Endothelial cell of umbilical vein (primary cell): Measurements from ENCODE around the gene SIPA1L3. TPM values are rescaled to one million over a fixed set of nuclear protein-coding genes. Genes with fewer than 3 reads are reported as not detected.

Source experiments
- BruUV-seq: library from RNA; stranded (reverse); fragments of 400-500 nt; replicated peaks from 2 replicates; lab custom pipeline; 2021; lab: Mats Ljungman, UMichigan
- CTCF ChIA-PET: fragments of 300-600, 350-600 bp; sonication (Branson Sonifier 250); formaldehyde crosslinking; loops from one replicate; lab custom pipeline; 2021; ENCODE audit warnings: antibody characterized with exemption, inconsistent platforms; lab: Charles Lee
- POLR2A ChIA-PET: fragments of 300-600, 350-600 bp; sonication (Branson Sonifier 250); formaldehyde crosslinking; loops from one replicate; lab custom pipeline; 2021; ENCODE audit warnings: antibody characterized with exemption, inconsistent platforms; lab: Charles Lee
- DNase-seq: peaks from one replicate; pipeline ENCODE4 v3.0.0-alpha.2; 2011; ENCODE audit warnings: low read depth, low spot score
- FAIRE-seq: peaks from 2 replicates; lab custom pipeline; 2011; peaks lifted over from hg19 to GRCh38; lab: Jason Lieb, UNC
- H2AFZ ChIP-seq: 2 replicates; pipeline ENCODE4 v1.6.0; 2012; ENCODE audit warnings: low read depth, low read length, control low read depth, inconsistent platforms
- H3K27ac ChIP-seq: 2 replicates; pipeline ENCODE4 v1.5.1; 2011; ENCODE audit warnings: low read depth, mild to moderate bottlenecking, control low read depth, low read length, moderate library complexity; ENCODE audit not compliant: insufficient read depth
- H3K27me3 ChIP-seq, 2 experiments: 2 replicates each; pipeline versions ENCODE4 v1.6.0 to v1.6.1; 2011; ENCODE audit warnings: low read length in 2 of 2, mixed read lengths in 1 of 2; ENCODE audit not compliant: control insufficient read depth in 2 of 2, insufficient read depth in 2 of 2
- H3K36me3 ChIP-seq, 2 experiments: 2 replicates in 1 of 2; 3 replicates in 1 of 2; pipeline ENCODE4 v1.5.1; 2011; ENCODE audit warnings: low read length in 2 of 2, mild to moderate bottlenecking in 1 of 2, moderate library complexity in 1 of 2; ENCODE audit not compliant: control insufficient read depth in 2 of 2, insufficient read depth in 2 of 2; ENCODE audit errors: extremely low read depth in 1 of 2
- H3K4me1 ChIP-seq: 3 replicates; pipeline ENCODE4 v1.5.1; 2011; ENCODE audit warnings: mild to moderate bottlenecking, low read length; ENCODE audit not compliant: control insufficient read depth, insufficient read depth; ENCODE audit errors: extremely low read depth
- H3K4me2 ChIP-seq: 2 replicates; pipeline ENCODE4 v1.6.1; 2011; ENCODE audit warnings: low read length, control low read depth, mixed read lengths; ENCODE audit not compliant: insufficient read depth
- H3K4me3 ChIP-seq, 3 experiments: fragments of 200-600 bp in 1 of 3; sonication (generic), shearing (Covaris generic) in 1 of 3; replicated peaks in 1 of 3; 2 replicates each; pipeline ENCODE4 v1.5.1; 2011 to 2016; ENCODE audit warnings: control low read depth in 3 of 3, low read length in 3 of 3, mild to moderate bottlenecking in 2 of 3, inconsistent platforms in 1 of 3, low read depth in 1 of 3, moderate library complexity in 1 of 3; ENCODE audit not compliant: insufficient read depth in 1 of 3
- H3K79me2 ChIP-seq: 2 replicates; pipeline ENCODE4 v1.6.0; 2012; ENCODE audit warnings: low read length, inconsistent platforms; ENCODE audit not compliant: control insufficient read depth, insufficient read depth
- H3K9ac ChIP-seq: replicated peaks from 2 replicates; pipeline ENCODE3; 2011; ENCODE audit warnings: low read length, control low read depth; ENCODE audit not compliant: insufficient read depth; ENCODE audit errors: extremely low read depth
- H3K9me1 ChIP-seq: replicated peaks from 3 replicates; pipeline ENCODE4 v1.6.0; 2011; ENCODE audit warnings: mild to moderate bottlenecking, low read length; ENCODE audit not compliant: control insufficient read depth, insufficient read depth; ENCODE audit errors: extremely low read depth
- H3K9me3 ChIP-seq: replicated peaks from 2 replicates; pipeline ENCODE4 v1.5.1; 2012; ENCODE audit warnings: low read length, inconsistent platforms; ENCODE audit not compliant: control insufficient read depth, insufficient read depth
- H4K20me1 ChIP-seq: replicated peaks from 2 replicates; pipeline ENCODE3; 2011; ENCODE audit warnings: mild to moderate bottlenecking, low read length; ENCODE audit not compliant: control insufficient read depth, insufficient read depth; ENCODE audit errors: extremely low read depth
- CTCF ChIP-seq, 2 donors: IDR thresholded peaks; 1 replicate in 1 of 2; 2 replicates in 1 of 2; pipeline ENCODE4 v1.5.1; 2011; ENCODE audit warnings: low read length in 2 of 2, mild to moderate bottlenecking in 2 of 2, moderate library complexity in 2 of 2, control low read depth in 1 of 2, inconsistent platforms in 1 of 2, low read depth in 1 of 2; ENCODE audit not compliant: insufficient read depth in 1 of 2; ENCODE audit errors: extremely low read depth in 1 of 2
- EZH2 ChIP-seq: IDR thresholded peaks from 2 replicates; pipeline ENCODE4 v1.6.1; 2012; ENCODE audit warnings: borderline replicate concordance, low read depth, mild to moderate bottlenecking, moderate library complexity, low read length, inconsistent platforms; ENCODE audit not compliant: severe bottlenecking
- FOS ChIP-seq: IDR thresholded peaks from 2 replicates; pipeline ENCODE4 v1.6.1; 2011; ENCODE audit warnings: mild to moderate bottlenecking, low read length, moderate library complexity, borderline replicate concordance; ENCODE audit not compliant: insufficient read depth
- GATA2 ChIP-seq: IDR thresholded peaks from 2 replicates; pipeline ENCODE4 v1.7.0; 2011; ENCODE audit warnings: low read depth, mild to moderate bottlenecking, moderate library complexity, mixed read lengths, low read length; ENCODE audit not compliant: insufficient read length, insufficient read depth
- JUN ChIP-seq: IDR thresholded peaks from 2 replicates; pipeline ENCODE4 v1.6.1; 2011; ENCODE audit warnings: borderline replicate concordance, low read depth; ENCODE audit not compliant: insufficient read length, insufficient read depth
- MAX ChIP-seq: IDR thresholded peaks from 2 replicates; pipeline ENCODE4 v1.6.1; 2011; ENCODE audit not compliant: insufficient read depth, insufficient read length
- MYC ChIP-seq: IDR thresholded peaks from one replicate; pipeline ENCODE4 v1.6.1; 2011; ENCODE audit warnings: mild to moderate bottlenecking, low read depth, low read length
- POLR2A ChIP-seq: IDR thresholded peaks from 2 replicates; pipeline ENCODE4 v1.6.1; 2012; ENCODE audit warnings: low read depth, mild to moderate bottlenecking, control low read depth, low read length
- POLR2AphosphoS5 ChIP-seq: IDR thresholded peaks from 2 replicates; pipeline ENCODE4 v1.6.1; 2012; ENCODE audit warnings: low read depth, mild to moderate bottlenecking, control low read depth, low read length, moderate library complexity; ENCODE audit not compliant: insufficient read depth
- dilution Hi-C: fragments of 300-500 bp; cut with MboI; formaldehyde crosslinking; loops from one replicate; pipeline ENCODE4 v1.15.0; 2019; ENCODE audit warnings: low sequenced_read_pairs; ENCODE audit not compliant: extremely low pct_ligation_motif_present
- intact Hi-C: fragments of 100-400 bp; cut with micrococcal nuclease; formaldehyde crosslinking; loops from one replicate; pipeline ENCODE4 v1.10.0; 2022
- polyA plus RNA-seq, 4 experiments: library from polyadenylated mRNA; depleted of rRNA in 3 of 4; stranded (reverse) in 3 of 4; unstranded in 1 of 4; fragments of >200 nt; gene quantifications; 2 replicates each; pipeline versions ENCODE4 v1.2.1 to v1.2.3, GENCODE V29; 2011 to 2012; ENCODE audit warnings: missing spikeins in 1 of 4
- total RNA-seq: library from RNA; stranded (reverse); gene quantifications from 2 replicates; pipeline ENCODE4 v1.2.3, GENCODE V29; 2021

The SIPA1L3 gene
- total and polyA plus RNA-seq, 2 donors (not counting 3 experiments of a cell fraction or from before 2014, with no cell fraction given), result 14.2 to 47.2 TPM

DNA sequence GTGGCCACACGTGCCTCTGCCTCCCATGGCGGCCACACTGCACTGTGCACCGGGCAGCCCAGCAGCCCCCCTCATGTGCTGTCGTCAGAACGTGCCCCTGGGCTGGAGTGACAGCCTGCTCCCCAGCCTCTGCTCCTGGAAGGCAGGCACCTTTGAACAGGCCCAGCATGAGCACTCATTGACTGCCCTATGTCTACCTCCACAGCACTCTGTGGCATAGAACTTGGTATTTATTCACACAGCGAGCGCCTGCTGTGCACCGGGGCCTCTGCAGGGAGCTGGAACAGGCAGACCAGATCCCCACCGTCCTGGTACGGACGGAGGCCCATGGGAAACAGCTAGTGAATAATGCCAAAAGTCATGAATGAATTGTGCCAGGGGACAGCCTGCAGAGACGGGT is 263.3 kb downstream of the SIPA1L3 start:
- ChIA-PET POLR2A (no interaction called here), CTCF (interaction anchor here (1.3 kb wide), 1 partner anchor 269 kb away, joined by 3 read pairs; no protein-coding TSS in a partner anchor)
- Histone ChIP-seq H3K27me3 (no peaks in the 10 kb centered on the region), H3K9me1 (no peaks in the 10 kb centered on the region), H4K20me1 (no peaks in the 10 kb centered on the region), H3K4me1 (no peaks in the 10 kb centered on the region), H3K79me2 (no peaks in the 10 kb centered on the region), H3K4me3 (no peak overlapping the region), H3K9ac (no peak overlapping the region), H3K9me3 (no peaks in the 10 kb centered on the region), H3K36me3 (peaks cover 0 to 4% of the 10 kb centered on the region in 2 experiments), H2AFZ (no peak overlapping the region), H3K4me2 (no peak overlapping the region), H3K27ac (no peak overlapping the region)
- DNase-seq (no peak), FAIRE-seq (no peak)
- no peak for TF ChIP-seq MAX
- TF ChIP-seq POLR2A, result no peak
- no peak for TF ChIP-seq MYC
- TF ChIP-seq POLR2AphosphoS5, result no peak
- TF ChIP-seq FOS, result no peak
- TF ChIP-seq EZH2, result no peak
- intact Hi-C loops (no loop called here), dilution Hi-C loops (no loop called here)
- BruUV-seq, result no TSS peak

GRCh38 chr19:38172001-38172400 is 265.0 kb downstream of the SIPA1L3 start:
- Histone ChIP-seq H4K20me1 (no peaks in the 10 kb centered on the region), H3K27ac (no peak overlapping the region), H3K9me1 (no peaks in the 10 kb centered on the region), H3K27me3 (no peaks in the 10 kb centered on the region), H3K9ac (no peak overlapping the region), H3K36me3 (peaks cover 0 to 2% of the 10 kb centered on the region in 2 experiments), H3K4me2 (no peak overlapping the region), H2AFZ (no peak overlapping the region), H3K4me3 (no peak overlapping the region), H3K9me3 (no peaks in the 10 kb centered on the region), H3K79me2 (no peaks in the 10 kb centered on the region), H3K4me1 (no peaks in the 10 kb centered on the region)
- FAIRE-seq (no peak), DNase-seq (no peak)
- TF ChIP-seq GATA2, result no peak
- TF ChIP-seq EZH2, result no peak
- TF ChIP-seq POLR2AphosphoS5, result no peak
- no peak for TF ChIP-seq POLR2A
- no peak for TF ChIP-seq MYC
- no peak for TF ChIP-seq MAX
- no peak for TF ChIP-seq JUN
- TF ChIP-seq FOS, result no peak
- no peak for TF ChIP-seq CTCF (IDR thresholded peaks at IDR 0.05; ENCODE audit: extremely low read depth in 1 of 2, insufficient read depth in 1 of 2, low read depth in 1 of 2, low read length in 2 of 2)
- intact Hi-C loops (no loop called here), dilution Hi-C loops (no loop called here)
- CTCF ChIA-PET, result interaction anchor here (1.0 kb wide), 1 partner anchor 11 kb away, joined by 3 read pairs; no protein-coding TSS in a partner anchor
- POLR2A ChIA-PET, result no interaction called here
- BruUV-seq, result no TSS peak
